Neural cell (in vitro differentiated cells): ENCODE results near the gene SSMEM1. TPM values are rescaled to one million over a fixed set of nuclear protein-coding genes. Genes with fewer than 3 reads are reported as not detected.
"Not testable (repeated sequence)": the region's sequence is repeated elsewhere in the genome, so short reads cannot be mapped to it uniquely, and the experiment has no call there.

Experiments
- H2AFZ ChIP-seq: fragments of 200-600, 300-800 bp; sonication (generic), shearing (Covaris generic); 2 replicates; pipeline ENCODE4 v1.6.0; 2014; ENCODE audit warnings: low read depth, mild to moderate bottlenecking, antibody characterized with exemption, low read length, moderate library complexity
- H3F3A ChIP-seq: fragments of 200-600 bp; shearing (Covaris generic); 2 replicates; pipeline ENCODE4 v1.6.1; 2016; ENCODE audit warnings: mild to moderate bottlenecking, moderate library complexity, mixed read lengths, antibody characterized with exemption, low read length; ENCODE audit not compliant: insufficient read depth, poor library complexity, severe bottlenecking
- H3K27ac ChIP-seq: fragments of 200-600, 300-800 bp; sonication (generic), shearing (Covaris generic); 2 replicates; pipeline ENCODE4 v1.5.1; 2014; ENCODE audit warnings: mild to moderate bottlenecking, low read length, moderate library complexity
- H3K27me3 ChIP-seq: fragments of 300-800, 200-600 bp; sonication (generic), shearing (Covaris generic); 2 replicates; pipeline ENCODE4 v1.6.0; 2014; ENCODE audit warnings: mild to moderate bottlenecking, low read depth, low read length, moderate library complexity; ENCODE audit not compliant: insufficient read depth
- H3K36me3 ChIP-seq: fragments of 300-800, 200-600 bp; sonication (generic), shearing (Covaris generic); 2 replicates; pipeline ENCODE4 v1.5.1; 2014; ENCODE audit warnings: mild to moderate bottlenecking, antibody characterized with exemption, low read length, moderate library complexity; ENCODE audit not compliant: insufficient read depth
- H3K4me2 ChIP-seq: fragments of 300-800, 200-600 bp; sonication (generic), shearing (Covaris generic); 2 replicates; pipeline ENCODE4 v1.6.0; 2014; ENCODE audit warnings: mild to moderate bottlenecking, low read length
- H3K4me3 ChIP-seq: fragments of 300-800, 200-600 bp; sonication (generic), shearing (Covaris generic); 2 replicates; pipeline ENCODE4 v1.5.1; 2014; ENCODE audit warnings: mild to moderate bottlenecking, low read length, moderate library complexity
- H3K79me2 ChIP-seq: fragments of 200-600 bp; shearing (Covaris generic); replicated peaks from 2 replicates; pipeline ENCODE4 v1.6.0; 2014; ENCODE audit warnings: mild to moderate bottlenecking, low read length, moderate library complexity; ENCODE audit not compliant: insufficient read depth
- H3K9ac ChIP-seq: fragments of 300-800, 200-600 bp; sonication (generic), shearing (Covaris generic); 2 replicates; pipeline ENCODE4 v1.6.1; 2016; ENCODE audit warnings: mild to moderate bottlenecking, low read length, mixed read lengths
- H3K9me2 ChIP-seq: fragments of 200-600 bp; shearing (Covaris generic); 2 replicates; pipeline ENCODE4 v1.6.1; 2016; ENCODE audit warnings: mild to moderate bottlenecking, low read length, mixed read lengths; ENCODE audit not compliant: insufficient read depth
- H3K9me3 ChIP-seq: fragments of 200-600, 300-800 bp; sonication (generic), shearing (Covaris generic); 2 replicates; pipeline ENCODE4 v1.6.1; 2016; ENCODE audit warnings: mild to moderate bottlenecking, mixed run types, low read length, moderate library complexity, mixed read lengths
- H4K20me1 ChIP-seq: fragments of 200-600 bp; shearing (Covaris generic); 2 replicates; pipeline ENCODE4 v1.6.1; 2016; ENCODE audit warnings: mild to moderate bottlenecking, mixed run types; ENCODE audit not compliant: insufficient read depth
- CTCF ChIP-seq: fragments of 450-650 bp; IDR thresholded peaks from 2 replicates; pipeline ENCODE4 v1.5.1; 2014; ENCODE audit warnings: antibody characterized with exemption, mild to moderate bottlenecking, moderate library complexity; ENCODE audit not compliant: poor library complexity, severe bottlenecking
- EP300 ChIP-seq: fragments of 450-650 bp; conservative IDR thresholded peaks from 2 replicates; pipeline ENCODE4 v1.6.1; 2014; ENCODE audit warnings: antibody characterized with exemption, mild to moderate bottlenecking, moderate library complexity; ENCODE audit not compliant: poor library complexity, severe bottlenecking
- EZH2 ChIP-seq: fragments of 200-600, 300-800 bp; shearing (Covaris generic), sonication (generic); IDR thresholded peaks from 2 replicates; pipeline ENCODE4 v1.6.1; 2014; ENCODE audit warnings: antibody characterized with exemption, low read length, borderline replicate concordance, mild to moderate bottlenecking; ENCODE audit not compliant: insufficient read depth, poor library complexity, severe bottlenecking
- MXI1 ChIP-seq: fragments of 450-650 bp; conservative IDR thresholded peaks from 2 replicates; pipeline ENCODE4 v1.6.1; 2014; ENCODE audit warnings: antibody characterized with exemption, mild to moderate bottlenecking; ENCODE audit not compliant: poor library complexity, severe bottlenecking
- POLR2AphosphoS5 ChIP-seq: IDR thresholded peaks from 2 replicates; pipeline ENCODE4 v1.6.1; 2012
- RAD21 ChIP-seq: fragments of 450-650 bp; conservative IDR thresholded peaks from 2 replicates; pipeline ENCODE4 v1.6.1; 2014; ENCODE audit warnings: antibody characterized with exemption, mild to moderate bottlenecking, moderate library complexity
- REST ChIP-seq: IDR thresholded peaks from 2 replicates; pipeline ENCODE4 v1.6.1; 2012; ENCODE audit warnings: borderline replicate concordance
- SMC3 ChIP-seq: fragments of 450-650 bp; conservative IDR thresholded peaks from 2 replicates; pipeline ENCODE4 v1.6.1; 2014; ENCODE audit warnings: antibody characterized with exemption, mild to moderate bottlenecking, moderate library complexity; ENCODE audit not compliant: poor library complexity
- TAF1 ChIP-seq: IDR thresholded peaks from 2 replicates; pipeline ENCODE4 v1.6.1; 2012; ENCODE audit warnings: low read depth
- polyA plus RNA-seq: library from polyadenylated mRNA; depleted of rRNA; stranded (reverse); fragments of >200 nt; gene quantifications from 2 replicates; pipeline ENCODE4 v1.2.3, GENCODE V29; 2014

SSMEM1 gene
- polyA plus RNA-seq, 1 donor from 2014 or later: not detected

- H4K20me1 ChIP-seq: no peaks in the 10 kb centered on the region
- no peak overlapping the region for H3K9ac ChIP-seq
- H3K27ac ChIP-seq: no peak overlapping the region
- no peaks in the 10 kb centered on the region for H3K79me2 ChIP-seq
- H3K27me3 ChIP-seq: no peaks in the 10 kb centered on the region
- H3K36me3 ChIP-seq: no peaks in the 10 kb centered on the region
- no peak overlapping the region for H3K4me2 ChIP-seq
- TF ChIP-seq MXI1 (no peak), REST (no peak), TAF1 (no peak), CTCF (no peak), EZH2 (no peak), EP300 (no peak), SMC3 (no peak), POLR2AphosphoS5 (no peak), RAD21 (no peak)
- H3K4me3 ChIP-seq: no peak overlapping the region
- H3F3A ChIP-seq: no peaks in the 10 kb centered on the region
- H3K9me2 ChIP-seq: no peaks in the 10 kb centered on the region
- no peaks in the 10 kb centered on the region for H3K9me3 ChIP-seq
- H2AFZ ChIP-seq: no peak overlapping the region
Observed at GRCh38 chr7:130223646-130224045, 16.0 kb downstream of the SSMEM1 start.

- no peak overlapping the region for H2AFZ ChIP-seq
- no peak overlapping the region for H3K4me2 ChIP-seq
- H3F3A ChIP-seq: no peaks in the 10 kb centered on the region
- H3K27me3 ChIP-seq: no peaks in the 10 kb centered on the region
- H3K36me3 ChIP-seq: no peaks in the 10 kb centered on the region
- H3K79me2 ChIP-seq: no peaks in the 10 kb centered on the region
- TF ChIP-seq SMC3 (no peak), CTCF (no peak), MXI1 (no peak), POLR2AphosphoS5 (no peak), TAF1 (no peak), RAD21 (no peak), EP300 (no peak), REST (no peak), EZH2 (no peak)
- no peaks in the 10 kb centered on the region for H4K20me1 ChIP-seq
- no peaks in the 10 kb centered on the region for H3K9me2 ChIP-seq
- no peak overlapping the region for H3K27ac ChIP-seq
- no peak overlapping the region for H3K4me3 ChIP-seq
- no peak overlapping the region for H3K9ac ChIP-seq
- H3K9me3 ChIP-seq: no peaks in the 10 kb centered on the region
Observed at GRCh38 chr7:130224210-130224609, 16.6 kb downstream of the SSMEM1 start.

GRCh38 chr7:130224923-130225322 lies 17.3 kb downstream of the SSMEM1 start:
- not testable (repeated sequence) for H3K79me2 ChIP-seq, H3K9me3 ChIP-seq, H3F3A ChIP-seq, H3K27me3 ChIP-seq, H3K4me2 ChIP-seq, H4K20me1 ChIP-seq, H3K36me3 ChIP-seq, H3K9ac ChIP-seq, H2AFZ ChIP-seq, H3K9me2 ChIP-seq, H3K27ac ChIP-seq, H3K4me3 ChIP-seq
